A673 (cell line): ENCODE results near the gene EPHB3.

Experiments used
- CTCF ChIP-seq: fragments of 300-800, 200-600 bp; sonication (generic); conservative IDR thresholded peaks from 2 replicates; pipeline ENCODE4 v1.5.1; 2017; ENCODE audit warnings: low read depth, mild to moderate bottlenecking, antibody characterized with exemption, low read length, moderate library complexity, mixed read lengths
- EZH2 ChIP-seq: fragments of 200-600 bp; sonication (generic); IDR thresholded peaks from 2 replicates; pipeline ENCODE4 v1.6.1; 2017; ENCODE audit warnings: borderline replicate concordance, low read depth, mild to moderate bottlenecking, mixed read lengths, antibody characterized with exemption, low read length; ENCODE audit not compliant: poor library complexity, severe bottlenecking

GRCh38 chr3:184537885-184538665 is 23.5 kb upstream of the EPHB3 start:
- TF ChIP-seq CTCF: no peak
- TF ChIP-seq EZH2: no peak
